OCI-LY7 (cell line): ENCODE measurements around the gene GPR89A. TPM values are rescaled to one million over a fixed set of nuclear protein-coding genes. Genes with fewer than 3 reads are reported as not detected.

Source experiments
- BruUV-seq: library from RNA; stranded (reverse); fragments of 400-500 nt; replicated peaks from 2 replicates; lab custom pipeline; 2021; lab: Mats Ljungman, UMichigan
- CTCF ChIA-PET: fragments of 300-600 bp; sonication (Branson Sonifier 250); formaldehyde crosslinking; loops from one replicate; lab custom pipeline; 2022; ENCODE audit warnings: antibody characterized with exemption; ENCODE audit not compliant: unreplicated experiment; lab: Charles Lee
- POLR2A ChIA-PET: fragments of 300-600 bp; sonication (Branson Sonifier 250); formaldehyde crosslinking; loops from one replicate; lab custom pipeline; 2022; ENCODE audit warnings: antibody characterized with exemption; lab: Charles Lee
- DNase-seq: peaks from one replicate; pipeline ENCODE4 v3.0.0-alpha.2; 2015; ENCODE audit warnings: low spot score
- H2AFZ ChIP-seq: fragments of 200-600 bp; sonication (generic), shearing (Covaris generic); 2 replicates; pipeline ENCODE4 v1.6.1; 2014; ENCODE audit warnings: mild to moderate bottlenecking, antibody characterized with exemption, low read length, moderate library complexity
- H3K27ac ChIP-seq: fragments of 200-600 bp; sonication (generic); 2 replicates; pipeline ENCODE4 v1.5.1; 2014; ENCODE audit warnings: mixed run types, low read depth, mild to moderate bottlenecking, moderate library complexity, low read length, inconsistent platforms; ENCODE audit not compliant: poor library complexity, severe bottlenecking
- H3K36me3 ChIP-seq: fragments of 200-600 bp; sonication (generic); 2 replicates; pipeline ENCODE4 v1.6.1; 2014; ENCODE audit warnings: mild to moderate bottlenecking, antibody characterized with exemption, low read length, moderate library complexity, mixed read lengths; ENCODE audit not compliant: insufficient read depth
- H3K4me1 ChIP-seq: fragments of 200-600 bp; sonication (generic); 2 replicates; pipeline ENCODE4 v1.5.1; 2014; ENCODE audit warnings: mild to moderate bottlenecking, low read length; ENCODE audit not compliant: insufficient read depth, poor library complexity, severe bottlenecking
- H3K4me2 ChIP-seq: fragments of 200-600 bp; sonication (generic); 2 replicates; pipeline ENCODE4 v1.6.1; 2014; ENCODE audit warnings: mild to moderate bottlenecking, low read length
- H3K4me3 ChIP-seq: fragments of 200-600 bp; sonication (generic); 2 replicates; pipeline ENCODE4 v1.5.1; 2014; ENCODE audit warnings: mild to moderate bottlenecking, low read depth, low read length; ENCODE audit not compliant: poor library complexity, severe bottlenecking
- H3K79me2 ChIP-seq: fragments of 200-600 bp; sonication (generic); 2 replicates; pipeline ENCODE4 v1.6.1; 2016; ENCODE audit warnings: low read depth, mild to moderate bottlenecking, low read length, moderate library complexity, mixed read lengths; ENCODE audit not compliant: insufficient read depth
- H3K9me2 ChIP-seq: fragments of 200-600 bp; sonication (generic); 2 replicates; pipeline ENCODE4 v1.6.1; 2016; ENCODE audit warnings: mild to moderate bottlenecking, low read length, mixed read lengths; ENCODE audit not compliant: insufficient read depth
- H3K9me3 ChIP-seq: fragments of 200-600 bp; sonication (generic); 2 replicates; pipeline ENCODE4 v1.6.1; 2014; ENCODE audit warnings: mild to moderate bottlenecking, mixed run types, low read length, mixed read lengths
- H4K20me1 ChIP-seq: fragments of 200-600 bp; sonication (generic); 2 replicates; pipeline ENCODE4 v1.6.1; 2014; ENCODE audit warnings: mild to moderate bottlenecking, antibody characterized with exemption, low read length, moderate library complexity, mixed read lengths; ENCODE audit not compliant: insufficient read depth
- CTCF ChIP-seq: fragments of 200-600 bp; sonication (generic); conservative IDR thresholded peaks from 2 replicates; pipeline ENCODE4 v1.5.1; 2014; ENCODE audit warnings: mild to moderate bottlenecking, antibody characterized with exemption, low read length, moderate library complexity, mixed read lengths
- EZH2phosphoT487 ChIP-seq: fragments of 200-600 bp; sonication (generic); IDR thresholded peaks from 2 replicates; pipeline ENCODE4 v1.6.1; 2018; ENCODE audit warnings: low read depth, borderline replicate concordance, mild to moderate bottlenecking, mixed run types, antibody characterized with exemption, low read length, moderate library complexity, mixed read lengths
- intact Hi-C: fragments of 100-400 bp; cut with micrococcal nuclease; formaldehyde crosslinking; loops from one replicate; pipeline ENCODE4 v1.10.0; 2022; ENCODE audit not compliant: unreplicated experiment
- total RNA-seq, 2 experiments: library from RNA; depleted of rRNA in 1 of 2; stranded (reverse); fragments of >200 nt in 1 of 2; shearing (Covaris generic) in 1 of 2; gene quantifications; 2 replicates each; pipeline ENCODE4 v1.2.3, GENCODE V29; 2014 to 2022

GPR89A gene
- total RNA-seq, 2 experiments from 2014 or later: 31.7 to 36.4 TPM

- Histone ChIP-seq H3K27ac (no peak overlapping the region), H2AFZ (no peak overlapping the region), H4K20me1 (no peaks in the 10 kb centered on the region), H3K79me2 (no peaks in the 10 kb centered on the region), H3K4me3 (no peak overlapping the region), H3K4me1 (no peaks in the 10 kb centered on the region), H3K36me3 (no peaks in the 10 kb centered on the region), H3K9me3 (no peaks in the 10 kb centered on the region), H3K9me2 (no peaks in the 10 kb centered on the region), H3K4me2 (no peak overlapping the region)
- POLR2A ChIA-PET: no interaction called here
- intact Hi-C loops: no loop called here
- BruUV-seq: no TSS peak
- DNase-seq: no peak
- TF ChIP-seq EZH2phosphoT487 (no peak), CTCF (no peak)
- CTCF ChIA-PET: no interaction called here
Observed at GRCh38 chr1:145710291-145711027, 102.7 kb downstream of the GPR89A start.

- Histone ChIP-seq H3K36me3 (no peaks in the 10 kb centered on the region), H3K27ac (no peak overlapping the region), H3K4me3 (no peak overlapping the region), H3K9me3 (no peaks in the 10 kb centered on the region), H4K20me1 (no peaks in the 10 kb centered on the region), H3K4me1 (no peaks in the 10 kb centered on the region), H3K79me2 (no peaks in the 10 kb centered on the region), H3K9me2 (no peaks in the 10 kb centered on the region), H3K4me2 (no peak overlapping the region), H2AFZ (no peak overlapping the region)
- no TSS peak for BruUV-seq
- intact Hi-C loops: no loop called here
- ChIA-PET CTCF (no interaction called here), POLR2A (no interaction called here)
- TF ChIP-seq EZH2phosphoT487 (no peak), CTCF (no peak)
- no peak for DNase-seq
Observed at GRCh38 chr1:145711213-145711651, 103.4 kb downstream of the GPR89A start.

DNA sequence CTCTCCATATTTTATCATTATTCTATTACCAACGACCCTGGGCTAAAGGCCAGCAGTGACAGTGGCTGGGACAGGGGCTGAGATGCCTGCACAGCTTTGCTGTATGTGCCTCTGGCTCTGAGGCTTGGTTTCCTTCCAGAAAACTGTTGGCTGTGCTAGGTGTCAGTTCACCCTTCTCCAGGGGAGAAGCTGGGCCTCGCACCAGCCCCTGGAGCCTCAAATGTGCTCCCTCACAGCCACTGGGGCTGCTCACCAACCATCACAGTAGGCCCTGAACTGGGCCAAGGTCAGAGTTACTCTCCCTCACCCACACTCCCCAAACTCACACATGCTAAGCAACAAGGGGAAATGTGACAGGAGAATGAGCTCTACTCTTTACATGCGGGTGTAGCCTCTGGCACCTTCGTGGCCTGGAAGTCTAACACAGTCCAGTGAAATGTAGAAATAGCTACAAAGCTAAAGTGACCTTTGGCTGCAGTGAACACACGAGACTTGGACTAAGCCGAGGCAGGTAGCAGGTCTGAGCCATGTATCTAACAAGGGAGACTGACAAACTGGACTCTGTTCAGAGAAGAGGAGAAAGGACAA is 106.8 kb downstream of the GPR89A start:
- TF ChIP-seq EZH2phosphoT487 (no peak), CTCF (no peak)
- Histone ChIP-seq H3K27ac (no peak overlapping the region), H3K79me2 (no peaks in the 10 kb centered on the region), H3K4me2 (no peak overlapping the region), H3K9me2 (no peaks in the 10 kb centered on the region), H4K20me1 (no peaks in the 10 kb centered on the region), H3K9me3 (no peaks in the 10 kb centered on the region), H3K36me3 (no peaks in the 10 kb centered on the region), H2AFZ (no peak overlapping the region), H3K4me3 (no peak overlapping the region), H3K4me1 (no peaks in the 10 kb centered on the region)
- POLR2A ChIA-PET: interaction anchor here (1.1 kb wide), 1 partner anchor 10 kb away, joined by 3 read pairs; no protein-coding TSS in a partner anchor
- CTCF ChIA-PET: interaction anchor here (0.6 kb wide), 1 partner anchor 42 kb away, joined by 4 read pairs; no protein-coding TSS in a partner anchor
- DNase-seq: no peak
- no TSS peak for BruUV-seq
- intact Hi-C loops: no loop called here
